Spleen (tissue), 11 donors: ENCODE data around the gene CDC42BPG. TPM values are rescaled to one million over a fixed set of nuclear protein-coding genes. Genes with fewer than 3 reads are reported as not detected.

ENCODE experiments used
- DNase-seq: peaks from one replicate; pipeline ENCODE4 v3.0.0-alpha.2; 2020
- H3K27ac ChIP-seq, 8 donors: fragments of 200-600 bp; sonication (generic) in 7 of 8; 1 replicate in 4 of 8; 2 replicates in 4 of 8; pipeline versions ENCODE4 v1.5.0 to v1.8.0; 2016 to 2021; ENCODE audit warnings: inconsistent platforms in 4 of 8, mild to moderate bottlenecking in 4 of 8, moderate library complexity in 1 of 8
- H3K27me3 ChIP-seq, 7 donors: fragments of 200-600 bp; sonication (generic) in 6 of 7; replicated peaks in 1 of 7; 1 replicate in 4 of 7; 2 replicates in 3 of 7; pipeline versions ENCODE4 v1.5.0 to v1.8.0; 2016 to 2021; ENCODE audit warnings: inconsistent platforms in 3 of 7, mild to moderate bottlenecking in 1 of 7
- H3K36me3 ChIP-seq, 6 donors: fragments of 200-600 bp; sonication (generic) in 5 of 6; 1 replicate in 4 of 6; 2 replicates in 2 of 6; pipeline versions ENCODE4 v1.5.0 to v1.8.0; 2016 to 2021; ENCODE audit warnings: inconsistent platforms in 2 of 6
- H3K4me1 ChIP-seq, 6 donors: fragments of 200-600 bp; sonication (generic) in 5 of 6; 1 replicate in 3 of 6; 2 replicates in 3 of 6; pipeline versions ENCODE4 v1.5.0 to v1.8.0; 2016 to 2021; ENCODE audit warnings: inconsistent platforms in 3 of 6
- H3K4me3 ChIP-seq, 8 donors: fragments of 200-600 bp; sonication (generic) in 7 of 8; 1 replicate in 4 of 8; 2 replicates in 4 of 8; pipeline versions ENCODE4 v1.5.0 to v1.8.0; 2016 to 2021; ENCODE audit warnings: inconsistent platforms in 4 of 8, mild to moderate bottlenecking in 4 of 8, moderate library complexity in 2 of 8
- H3K9me3 ChIP-seq, 8 donors: fragments of 200-600 bp; sonication (generic) in 7 of 8; 1 replicate in 4 of 8; 2 replicates in 4 of 8; pipeline versions ENCODE4 v1.5.0 to v1.8.0; 2016 to 2021; ENCODE audit warnings: inconsistent platforms in 4 of 8
- CTCF ChIP-seq, 11 experiments: fragments of 200-600 bp in 7 of 11; fragments of 450-650 bp in 4 of 11; sonication (generic) in 4 of 11; IDR thresholded peaks in 8 of 11; conservative IDR thresholded peaks in 3 of 11; 1 replicate in 7 of 11; 2 replicates in 4 of 11; pipeline versions ENCODE4 v1.4.0 to v1.8.0; 2016 to 2021; ENCODE audit warnings: antibody characterized with exemption in 11 of 11, inconsistent platforms in 4 of 11, mild to moderate bottlenecking in 1 of 11
- POLR2A ChIP-seq, 3 donors: fragments of 450-650 bp; IDR thresholded peaks; one replicate each; pipeline ENCODE4 v1.5.1; 2017; ENCODE audit warnings: antibody characterized with exemption in 3 of 3, mild to moderate bottlenecking in 1 of 3
- POLR2AphosphoS5 ChIP-seq, 3 donors: sonication (generic); formaldehyde crosslinking; IDR thresholded peaks; one replicate each; pipeline ENCODE4 v1.5.1; 2017; ENCODE audit warnings: antibody characterized with exemption in 3 of 3
- WGBS, 5 donors: extraction: QIAGEN DNeasy Blood & Tissue Kit in 3 of 5; methylation state at CpG; one replicate each; pipeline versions ENCODE4 v1.1.5 to v1.1.7; 2013 to 2018; 5-methylcytosine and 5-hydroxymethylcytosine counted together
- intact Hi-C: fragments of 100-400 bp; cut with DNase I; formaldehyde crosslinking; loops from one replicate; pipeline ENCODE4 v1.15.0; 2023; ENCODE audit warnings: low total_unique reads
- polyA plus RNA-seq, 3 donors: library from polyadenylated mRNA; stranded (reverse); fragments of 200-250 nt; gene quantifications; one replicate each; pipeline ENCODE4 v1.2.1, GENCODE V29; 2013
- total RNA-seq, 7 donors: library from RNA; depleted of rRNA in 3 of 7; stranded (reverse); fragments of >200 nt in 3 of 7; fragmentation: NEBNext Ultra II Directional in 4 of 7; extraction: Animal tissue kit (Norgen Biotek cat#: 25700) in 4 of 7; gene quantifications; one replicate each; pipeline versions ENCODE4 v1.1.0 to v1.2.1, GENCODE V29; 2016 to 2021
- donor health status: healthy with polysubstance abuse.
- donor health status: DM: no; HTN: no; CAD: no; lungs with moderate emphysema.
- donor health status: DM: no; HTN: no; CAD: no.
- donor health status: Bipolar disorder and iron deficiency.
- donor health status: healthy.
- donor health status: DM: no; HTN: no; CAD: no.
- donor health status: DM: yes; HTN: yes; CAD: no.

Gene CDC42BPG
- total and polyA plus RNA-seq, 10 donors = 0.74 to 4.6 (median 2.5) TPM

GRCh38 chr11:64885367-64886286 lies 41.2 kb upstream of the CDC42BPG start:
- TF ChIP-seq POLR2A (IDR thresholded peaks at IDR 0.05) = no peak
- TF ChIP-seq POLR2AphosphoS5 (IDR thresholded peaks at IDR 0.05) = peak in 1 of 3 donors; percentile 23
- TF ChIP-seq CTCF (IDR thresholded peaks at IDR 0.05 in 8 of 11, conservative IDR thresholded peaks at IDR 0.05 in 3 of 11) = no peak
- intact Hi-C loops = no loop called here
- Histone ChIP-seq H3K27me3 (no peaks in the 10 kb centered on the region), H3K4me1 (peaks cover 19 to 81% (median 37%) of the 10 kb centered on the region in 6 donors), H3K36me3 (no peaks in the 10 kb centered on the region), H3K4me3 (peak overlapping the region in 1 of 8 donors; percentile 48), H3K9me3 (no peaks in the 10 kb centered on the region), H3K27ac (peak overlapping the region; percentile 36 to 98 (median 79))
- peak; percentile 73 for DNase-seq
- 62 to 77% (median 69%) methylated on average over 15 of the region's 15 CpGs for WGBS, 5 donors

DNA sequence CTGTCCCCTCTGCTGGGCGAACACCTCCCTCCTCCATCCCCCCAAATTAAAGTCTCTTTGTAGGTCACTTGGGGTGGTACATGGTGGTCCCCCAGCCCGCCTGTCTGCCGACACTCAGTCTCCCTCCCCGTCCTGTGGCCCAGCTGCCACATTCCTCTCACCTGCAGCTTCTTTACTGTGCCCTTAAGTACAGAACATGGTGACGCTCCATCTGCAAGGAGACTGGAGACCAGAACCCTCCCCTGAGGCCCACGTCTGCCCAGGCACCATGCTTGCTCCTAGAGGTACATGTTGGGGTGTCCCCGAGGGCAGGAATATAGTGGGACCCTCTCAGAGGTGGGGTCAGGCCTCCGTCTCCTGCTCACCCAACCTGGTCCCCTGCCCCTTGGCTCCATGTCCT lies 39.6 kb upstream of the CDC42BPG start:
- no peak for TF ChIP-seq POLR2A (IDR thresholded peaks at IDR 0.05)
- TF ChIP-seq POLR2AphosphoS5 (IDR thresholded peaks at IDR 0.05) = no peak
- no peak for TF ChIP-seq CTCF (IDR thresholded peaks at IDR 0.05 in 8 of 11, conservative IDR thresholded peaks at IDR 0.05 in 3 of 11)
- peak overlapping the region in 2 of 8 donors; percentile 17 to 98 for H3K27ac ChIP-seq
- peak; percentile 69 for DNase-seq
- intact Hi-C loops = no loop called here
- H3K27me3 ChIP-seq = no peaks in the 10 kb centered on the region
- no peak overlapping the region for H3K4me3 ChIP-seq
- H3K9me3 ChIP-seq = no peaks in the 10 kb centered on the region
- no peaks in the 10 kb centered on the region for H3K36me3 ChIP-seq
- peaks cover 33 to 92% (median 53%) of the 10 kb centered on the region in 6 donors for H3K4me1 ChIP-seq
- 89 to 99% (median 95%) methylated on average over 6 to 8 of the region's 8 CpGs for WGBS, 5 donors

DNA sequence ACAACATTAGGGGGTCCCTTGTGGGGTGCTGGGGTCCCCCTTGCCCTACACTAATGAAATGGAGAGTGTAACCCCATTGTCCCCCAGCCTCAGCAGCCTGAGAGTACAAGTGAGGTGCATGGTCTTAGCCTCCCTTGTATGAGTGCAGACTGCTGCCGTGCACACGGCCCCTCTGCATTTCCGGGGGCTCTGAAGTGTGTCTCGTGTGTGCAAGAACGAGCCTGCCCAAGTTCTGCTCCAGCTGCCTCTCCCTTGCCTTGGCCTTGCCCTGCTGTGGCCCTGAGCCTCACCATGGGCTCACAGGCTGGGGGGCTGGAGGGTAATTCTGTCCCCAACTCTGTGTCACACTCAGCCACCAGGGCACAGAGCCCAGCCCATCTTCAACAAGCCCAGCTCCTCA lies 39.1 kb upstream of the CDC42BPG start:
- Histone ChIP-seq H3K4me1 (peaks cover 33 to 90% (median 52%) of the 10 kb centered on the region in 6 donors), H3K36me3 (no peaks in the 10 kb centered on the region), H3K4me3 (no peak overlapping the region), H3K27ac (peak overlapping the region in 2 of 8 donors; percentile 36 to 98), H3K9me3 (no peaks in the 10 kb centered on the region), H3K27me3 (no peaks in the 10 kb centered on the region)
- intact Hi-C loops = no loop called here
- TF ChIP-seq CTCF (IDR thresholded peaks at IDR 0.05 in 8 of 11, conservative IDR thresholded peaks at IDR 0.05 in 3 of 11) (no peak), POLR2A (IDR thresholded peaks at IDR 0.05) (no peak), POLR2AphosphoS5 (IDR thresholded peaks at IDR 0.05) (no peak)
- DNase-seq = peak; percentile 71
- 80 to 83% (median 81%) methylated on average over 5 of the region's 5 CpGs; no CpG with 5 or more reads in 2 of the 5 donors for WGBS, 5 donors

DNA sequence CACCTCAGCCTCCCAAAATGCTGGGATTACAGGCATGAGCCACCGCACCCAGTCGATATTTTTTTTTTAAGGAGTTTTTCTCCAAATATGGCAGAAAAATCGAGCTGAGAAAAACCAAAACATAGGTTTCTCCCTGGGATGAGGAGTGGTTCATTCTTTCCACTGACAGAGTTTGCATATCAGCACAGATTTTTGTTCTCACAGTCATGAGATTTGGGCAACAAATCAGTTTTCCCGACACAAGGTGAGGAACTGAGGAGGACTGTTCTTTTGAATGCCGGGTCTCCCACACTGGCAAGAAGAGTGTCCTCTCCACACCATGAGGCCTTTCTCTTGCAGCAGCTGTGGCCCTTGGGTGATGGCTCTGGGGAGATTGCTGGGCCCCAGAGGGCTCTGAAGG lies 37.8 kb upstream of the CDC42BPG start:
- H3K9me3 ChIP-seq = no peaks in the 10 kb centered on the region
- H3K27ac ChIP-seq = peak overlapping the region in 4 of 8 donors; percentile 10 to 98 (median 96)
- intact Hi-C loops = no loop called here
- no peak overlapping the region for H3K4me3 ChIP-seq
- WGBS, 5 donors = 87 to 90% (median 88%) methylated on average over 4 to 5 of the region's 5 CpGs
- DNase-seq = no peak
- peaks cover 23 to 85% (median 44%) of the 10 kb centered on the region in 6 donors for H3K4me1 ChIP-seq
- H3K27me3 ChIP-seq = no peaks in the 10 kb centered on the region
- TF ChIP-seq POLR2AphosphoS5 (IDR thresholded peaks at IDR 0.05) = no peak
- no peaks in the 10 kb centered on the region for H3K36me3 ChIP-seq
